HepG2 (cell line): Measurements from ENCODE around the gene ADGRE3. TPM values are rescaled to one million over a fixed set of nuclear protein-coding genes. Genes with fewer than 3 reads are reported as not detected.
A peak's percentile ranks its signal among the peaks of the same experiment; 100 is the strongest.

Experiments used
- CCAR2 ChIP-seq: fragments of 200-400 bp; formaldehyde crosslinking; optimal IDR thresholded peaks from 2 replicates; pipeline ENCODE3; 2018; ENCODE audit warnings: low read depth, mild to moderate bottlenecking, low read length, moderate library complexity
- CENPX ChIP-seq: sonication (generic); formaldehyde crosslinking; IDR thresholded peaks from 2 replicates; pipeline ENCODE4 v1.9.0; 2021; ENCODE audit warnings: mild to moderate bottlenecking, missing genetic modification reagents, moderate library complexity
- KDM4B ChIP-seq: sonication (generic); formaldehyde crosslinking; IDR thresholded peaks from 2 replicates; pipeline ENCODE4 v1.4.0; 2020; ENCODE audit warnings: missing genetic modification reagents
- MED1 ChIP-seq: sonication (generic); formaldehyde crosslinking; IDR thresholded peaks from 2 replicates; pipeline ENCODE4 v1.4.0; 2020; ENCODE audit warnings: missing genetic modification reagents
- MXD4 ChIP-seq: IDR thresholded peaks from 2 replicates; pipeline ENCODE4 v1.6.1; 2016; ENCODE audit warnings: mild to moderate bottlenecking, missing biosample characterization, missing genetic modification reagents
- NAIF1 ChIP-seq: sonication (generic); formaldehyde crosslinking; IDR thresholded peaks from 2 replicates; pipeline ENCODE4 v1.5.0; 2020; ENCODE audit warnings: mild to moderate bottlenecking, missing genetic modification reagents, borderline replicate concordance
- NFYC ChIP-seq: IDR thresholded peaks from 2 replicates; pipeline ENCODE4 v1.6.1; 2016; ENCODE audit warnings: missing genetic modification reagents, missing compliant biosample characterization
- NPAS2 ChIP-seq: sonication (generic); formaldehyde crosslinking; IDR thresholded peaks from 2 replicates; pipeline ENCODE4 v1.8.0; 2022; ENCODE audit warnings: mild to moderate bottlenecking, missing genetic modification reagents, borderline replicate concordance
- RBAK ChIP-seq: sonication (generic); formaldehyde crosslinking; IDR thresholded peaks from 2 replicates; pipeline ENCODE4 v1.5.1; 2020; ENCODE audit warnings: mild to moderate bottlenecking, missing genetic modification reagents
- RXRA ChIP-seq: sonication (generic); formaldehyde crosslinking; IDR thresholded peaks from 2 replicates; pipeline ENCODE4 v1.5.1; 2020; ENCODE audit warnings: missing genetic modification reagents
- THAP11 ChIP-seq: IDR thresholded peaks from 2 replicates; pipeline ENCODE4 v1.6.1; 2016; ENCODE audit warnings: missing biosample characterization, missing genetic modification reagents
- ZFP36 ChIP-seq: fragments of 150-350 bp; IDR thresholded peaks from 2 replicates; pipeline ENCODE4 v1.6.1; 2018; ENCODE audit warnings: borderline replicate concordance, low read length, low read depth; ENCODE audit not compliant: partially characterized antibody
- ZNF251 ChIP-seq: sonication (generic); formaldehyde crosslinking; IDR thresholded peaks from 2 replicates; pipeline ENCODE4 v1.9.0; 2021; ENCODE audit warnings: mild to moderate bottlenecking, missing genetic modification reagents
- ZNF317 ChIP-seq: sonication (generic); formaldehyde crosslinking; IDR thresholded peaks from 2 replicates; pipeline ENCODE4 v1.5.0; 2020; ENCODE audit warnings: mild to moderate bottlenecking, missing genetic modification reagents
- ZNF326 ChIP-seq: sonication (generic); formaldehyde crosslinking; IDR thresholded peaks from 2 replicates; pipeline ENCODE4 v1.4.0; 2020; ENCODE audit warnings: missing genetic modification reagents, borderline replicate concordance
- ZNF33B ChIP-seq: sonication (generic); formaldehyde crosslinking; IDR thresholded peaks from 2 replicates; pipeline ENCODE4 v1.5.1; 2020; ENCODE audit warnings: mild to moderate bottlenecking, missing genetic modification reagents
- ZNF460 ChIP-seq: sonication (generic); formaldehyde crosslinking; IDR thresholded peaks from 2 replicates; pipeline ENCODE4 v1.5.1; 2020; ENCODE audit warnings: missing genetic modification reagents, mild to moderate bottlenecking, borderline replicate concordance
- ZNF501 ChIP-seq: sonication (generic); formaldehyde crosslinking; IDR thresholded peaks from 2 replicates; pipeline ENCODE4 v1.5.1; 2020; ENCODE audit warnings: mild to moderate bottlenecking, moderate library complexity, missing genetic modification reagents
- ZNF713 ChIP-seq: sonication (generic); formaldehyde crosslinking; IDR thresholded peaks from 2 replicates; pipeline ENCODE4 v1.4.0; 2020; ENCODE audit warnings: mild to moderate bottlenecking, missing genetic modification reagents
- ZNF747 ChIP-seq: sonication (generic); formaldehyde crosslinking; IDR thresholded peaks from 2 replicates; pipeline ENCODE4 v1.8.1; 2023; ENCODE audit warnings: missing genetic modification reagents, mild to moderate bottlenecking, borderline replicate concordance
- ZNF75D ChIP-seq: sonication (generic); formaldehyde crosslinking; IDR thresholded peaks from 2 replicates; pipeline ENCODE4 v1.8.1; 2023; ENCODE audit warnings: missing genetic modification reagents, mild to moderate bottlenecking, borderline replicate concordance
- ZNF775 ChIP-seq: sonication (generic); formaldehyde crosslinking; IDR thresholded peaks from 2 replicates; pipeline ENCODE4 v1.4.0; 2020; ENCODE audit warnings: missing genetic modification reagents, mild to moderate bottlenecking, moderate library complexity, borderline replicate concordance
- ZNF841 ChIP-seq: sonication (generic); formaldehyde crosslinking; IDR thresholded peaks from 2 replicates; pipeline ENCODE4 v1.8.1; 2023; ENCODE audit warnings: missing genetic modification reagents, borderline replicate concordance
- polyA plus RNA-seq, 8 experiments: library from polyadenylated mRNA; depleted of rRNA in 3 of 8; stranded (reverse) in 7 of 8; unstranded in 1 of 8; fragments of >200 nt; fragmentation: Illumina TruSeq in 4 of 8; extraction: Trizol in 4 of 8; gene quantifications; 2 replicates each; pipeline versions ENCODE4 v1.2.1 to v1.2.3, GENCODE V29; 2011 to 2016; ENCODE audit warnings: low read depth in 4 of 8, missing spikeins in 1 of 8, mixed read lengths in 1 of 8; ENCODE audit not compliant: insufficient read depth in 1 of 8
- total RNA-seq, 5 experiments: library from RNA; depleted of rRNA; stranded (reverse); fragments of >200 nt; fragmentation: Illumina TruSeq; extraction: Trizol; gene quantifications; 2 replicates each; pipeline ENCODE4 v1.2.3, GENCODE V29; 2016; ENCODE audit warnings: low read depth in 1 of 5
- TF ChIP-seq, protein P1 (sequence below): sonication (generic); formaldehyde crosslinking; IDR thresholded peaks from 2 replicates; pipeline ENCODE4 v1.4.0; 2020; ENCODE audit warnings: missing genetic modification reagents
- TF ChIP-seq, protein P2 (sequence below): sonication (generic); formaldehyde crosslinking; IDR thresholded peaks from 2 replicates; pipeline ENCODE4 v1.4.0; 2020; ENCODE audit warnings: missing genetic modification reagents; ENCODE audit errors: not compliant biosample characterization

Gene ADGRE3
- total and polyA plus RNA-seq, 2 of the 13 experiments (the other 11 are each of a cell fraction or from before 2014, with no cell fraction given), result not detected

DNA sequence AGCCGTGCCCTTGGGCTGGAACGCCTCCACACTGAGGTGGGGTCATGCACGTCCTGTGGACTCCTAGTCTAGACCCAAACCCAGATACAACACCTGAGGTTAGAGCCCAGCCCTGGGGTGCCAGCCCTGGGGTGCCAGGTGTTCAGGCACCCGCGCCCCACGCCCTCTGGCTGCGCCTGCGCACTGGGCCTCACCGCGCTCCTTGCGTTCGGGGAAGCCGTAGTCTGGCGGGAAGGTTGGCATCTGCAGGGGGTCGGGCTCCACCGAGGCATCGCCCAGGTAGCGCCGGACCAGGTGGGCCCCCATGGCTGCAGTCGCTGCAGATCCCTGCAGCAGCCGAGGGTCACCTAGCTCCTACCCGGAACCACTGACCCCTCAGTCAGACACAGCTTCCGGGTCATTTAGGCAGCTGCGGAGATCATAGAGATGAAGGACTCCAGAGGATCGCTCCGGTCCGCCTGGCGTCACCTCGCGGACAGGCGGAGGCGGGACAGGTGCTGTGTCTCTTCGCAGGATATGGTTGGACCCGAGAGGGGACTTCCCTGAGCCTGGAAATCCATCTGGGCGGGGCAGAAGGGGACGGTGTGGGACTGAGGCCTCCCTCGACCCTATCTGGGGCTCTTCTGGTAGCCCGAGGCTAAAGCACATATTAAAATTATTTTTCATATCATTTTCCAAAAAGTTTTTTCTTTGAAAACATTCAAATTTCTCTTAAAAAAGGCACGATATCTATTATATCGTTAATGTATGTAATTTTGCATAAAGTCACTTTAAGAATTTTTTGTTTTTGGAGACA lies 102.8 kb downstream of the ADGRE3 start, which contains the start of gene NDUFB7 (continued):
- TF ChIP-seq ZNF460 (CRISPR knock-in tag) (no peak), THAP11 (CRISPR knock-in tag) (peak; percentile 97), RBAK (CRISPR knock-in tag) (no peak), ZFP36 (no peak), ZNF317 (peak; percentile 69; the same call in 1 of the 2 replicates), ZNF841 (CRISPR knock-in tag) (no peak), ZNF33B (peak; percentile 97), ZNF775 (CRISPR knock-in tag) (0 out of 2 replicates have a peak, but pooled peaks have one; percentile 20), ZNF501 (CRISPR knock-in tag) (peak; percentile 77), MED1 (peak; percentile 81), NPAS2 (0 out of 2 replicates have a peak, but pooled peaks have one; percentile 27), ZNF747 (peak; percentile 90), ZNF251 (CRISPR knock-in tag) (no peak), MXD4 (CRISPR knock-in tag) (peak; percentile 76), CCAR2 (no peak), KDM4B (peak; percentile 94), ZNF326 (no peak), NFYC (CRISPR knock-in tag) (peak; percentile 30; the same call in 1 of the 2 replicates), NAIF1 (peak; percentile 41; the same call in 1 of the 2 replicates), CENPX (CRISPR knock-in tag) (no peak), ZNF75D (CRISPR knock-in tag) (no peak), RXRA (CRISPR knock-in tag) (peak; percentile 82), ZNF713 (CRISPR knock-in tag) (0 out of 2 replicates have a peak, but pooled peaks have one; percentile 84)
- TF ChIP-seq, protein P1, sequence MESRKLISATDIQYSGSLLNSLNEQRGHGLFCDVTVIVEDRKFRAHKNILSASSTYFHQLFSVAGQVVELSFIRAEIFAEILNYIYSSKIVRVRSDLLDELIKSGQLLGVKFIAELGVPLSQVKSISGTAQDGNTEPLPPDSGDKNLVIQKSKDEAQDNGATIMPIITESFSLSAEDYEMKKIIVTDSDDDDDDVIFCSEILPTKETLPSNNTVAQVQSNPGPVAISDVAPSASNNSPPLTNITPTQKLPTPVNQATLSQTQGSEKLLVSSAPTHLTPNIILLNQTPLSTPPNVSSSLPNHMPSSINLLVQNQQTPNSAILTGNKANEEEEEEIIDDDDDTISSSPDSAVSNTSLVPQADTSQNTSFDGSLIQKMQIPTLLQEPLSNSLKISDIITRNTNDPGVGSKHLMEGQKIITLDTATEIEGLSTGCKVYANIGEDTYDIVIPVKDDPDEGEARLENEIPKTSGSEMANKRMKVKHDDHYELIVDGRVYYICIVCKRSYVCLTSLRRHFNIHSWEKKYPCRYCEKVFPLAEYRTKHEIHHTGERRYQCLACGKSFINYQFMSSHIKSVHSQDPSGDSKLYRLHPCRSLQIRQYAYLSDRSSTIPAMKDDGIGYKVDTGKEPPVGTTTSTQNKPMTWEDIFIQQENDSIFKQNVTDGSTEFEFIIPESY (CRISPR knock-in tag), result peak; percentile 89
- TF ChIP-seq, protein P2, sequence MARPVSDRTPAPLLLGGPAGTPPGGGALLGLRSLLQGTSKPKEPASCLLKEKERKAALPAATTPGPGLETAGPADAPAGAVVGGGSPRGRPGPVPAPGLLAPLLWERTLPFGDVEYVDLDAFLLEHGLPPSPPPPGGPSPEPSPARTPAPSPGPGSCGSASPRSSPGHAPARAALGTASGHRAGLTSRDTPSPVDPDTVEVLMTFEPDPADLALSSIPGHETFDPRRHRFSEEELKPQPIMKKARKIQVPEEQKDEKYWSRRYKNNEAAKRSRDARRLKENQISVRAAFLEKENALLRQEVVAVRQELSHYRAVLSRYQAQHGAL (CRISPR knock-in tag), result no peak
